ENCODE measurements around the gene CDCP1. TPM values are rescaled to one million over a fixed set of nuclear protein-coding genes. Genes with fewer than 3 reads are reported as not detected.

CDCP1 gene
- total RNA-seq, 5 donors from 2014 or later (not counting 1 experiment from before 2014, with no cell fraction given): 0.36 to 1.7 (median 0.55) TPM

DNA sequence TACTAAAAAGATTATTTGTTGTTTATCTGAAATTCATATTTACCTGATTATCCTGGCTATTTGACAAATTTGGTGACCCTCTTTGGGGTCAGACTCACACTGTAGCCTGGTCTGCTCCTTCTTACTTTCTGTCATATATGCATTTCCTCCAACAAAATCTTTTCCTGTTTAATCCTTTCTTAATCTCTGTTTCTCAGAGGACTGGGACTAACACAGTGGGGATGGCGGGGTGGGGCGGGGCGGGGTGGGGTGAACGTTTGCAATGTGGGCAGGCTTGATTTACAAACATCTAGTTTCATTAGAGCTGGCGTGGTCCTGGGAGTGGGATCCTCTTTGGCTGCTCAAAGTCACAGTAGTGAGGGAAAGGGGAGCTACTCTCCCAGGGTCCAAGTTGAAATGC, 35.3 kb upstream of the CDCP1 start:
- peaks cover 0 to 31% of the 10 kb centered on the region in 2 experiments for H3K27me3 ChIP-seq (replicated peaks in 1 of 2; ENCODE audit: control insufficient read depth in 2 of 2, extremely low read depth in 1 of 2, insufficient read depth in 2 of 2, low read length in 1 of 2)
- ATAC-seq (replicated peaks in 1 of 4) (no peak), DNase-seq (no peak)
- no peak overlapping the region for H3K4me3 ChIP-seq (ENCODE audit: control insufficient read depth in 1 of 2, extremely low read depth in 1 of 2, low read length in 1 of 2)
- no peaks in the 10 kb centered on the region for H3K36me3 ChIP-seq (ENCODE audit: control insufficient read depth in 2 of 2, extremely low read depth in 1 of 2, insufficient read depth in 1 of 2, low read length in 1 of 2)
- no peaks in the 10 kb centered on the region for H3K9me3 ChIP-seq
- no peaks in the 10 kb centered on the region for H3K36me3 Mint-ChIP-seq
- peaks cover 0 to 12% of the 10 kb centered on the region in 2 donors for H3K27me3 Mint-ChIP-seq
- no peak overlapping the region for H3K4me3 Mint-ChIP-seq
- peaks cover 0 to 7% (median 0%) of the 10 kb centered on the region in 3 donors for H3K4me1 Mint-ChIP-seq
- CTCF ChIA-PET: no interaction called here
- H3K27ac Mint-ChIP-seq: no peak overlapping the region
- no peaks in the 10 kb centered on the region for H3K9me3 Mint-ChIP-seq
- no peak overlapping the region for H3K27ac ChIP-seq (ENCODE audit: low read length)
- WGBS (ENCODE audit: insufficient coverage): 33% methylated on average over 1 of the region's 5 CpGs
- no peaks in the 10 kb centered on the region for H3K4me1 ChIP-seq (ENCODE audit: control insufficient read depth in 1 of 2, extremely low read depth in 1 of 2, insufficient read depth in 2 of 2, low read length in 2 of 2)
- POLR2A ChIA-PET: no interaction called here

DNA sequence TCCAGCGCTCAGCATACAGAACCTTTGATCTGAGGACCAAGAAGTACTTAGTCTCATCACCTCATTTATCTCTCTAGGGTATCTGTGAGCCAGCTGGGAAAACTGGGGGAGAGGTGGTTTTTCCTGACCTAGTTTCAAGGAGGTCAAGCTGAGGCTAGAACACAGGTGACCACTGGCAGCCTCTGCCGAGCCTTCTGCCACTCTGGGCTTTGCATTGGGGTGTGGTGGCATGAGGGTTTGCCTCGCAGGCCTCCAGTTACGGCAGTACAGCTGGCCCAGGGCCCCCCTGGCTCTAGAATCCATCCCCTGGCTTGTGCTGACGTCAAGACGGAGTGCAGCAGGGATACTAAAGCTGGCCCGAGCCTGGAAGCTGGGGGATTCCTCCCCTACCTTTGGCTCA, 34.7 kb upstream of the CDCP1 start:
- Mint-ChIP-seq H3K27me3 (peaks cover 0 to 12% of the 10 kb centered on the region in 2 donors), H3K4me3 (no peak overlapping the region), H3K27ac (no peak overlapping the region), H3K9me3 (no peaks in the 10 kb centered on the region), H3K4me1 (peaks cover 0 to 7% (median 0%) of the 10 kb centered on the region in 3 donors), H3K36me3 (no peaks in the 10 kb centered on the region)
- Histone ChIP-seq H3K27ac (ENCODE audit: low read length) (no peak overlapping the region), H3K36me3 (ENCODE audit: control insufficient read depth in 2 of 2, extremely low read depth in 1 of 2, insufficient read depth in 1 of 2, low read length in 1 of 2) (no peaks in the 10 kb centered on the region), H3K27me3 (replicated peaks in 1 of 2; ENCODE audit: control insufficient read depth in 2 of 2, extremely low read depth in 1 of 2, insufficient read depth in 2 of 2, low read length in 1 of 2) (peaks cover 0 to 33% of the 10 kb centered on the region in 2 experiments), H3K4me3 (ENCODE audit: control insufficient read depth in 1 of 2, extremely low read depth in 1 of 2, low read length in 1 of 2) (no peak overlapping the region), H3K4me1 (ENCODE audit: control insufficient read depth in 1 of 2, extremely low read depth in 1 of 2, insufficient read depth in 2 of 2, low read length in 2 of 2) (no peaks in the 10 kb centered on the region), H3K9me3 (no peaks in the 10 kb centered on the region)
- CTCF ChIA-PET: no interaction called here
- ATAC-seq (replicated peaks in 1 of 4) (no peak), DNase-seq (no peak)
- 65% methylated on average over 3 of the region's 7 CpGs for WGBS (ENCODE audit: insufficient coverage)
- POLR2A ChIA-PET: no interaction called here

DNA sequence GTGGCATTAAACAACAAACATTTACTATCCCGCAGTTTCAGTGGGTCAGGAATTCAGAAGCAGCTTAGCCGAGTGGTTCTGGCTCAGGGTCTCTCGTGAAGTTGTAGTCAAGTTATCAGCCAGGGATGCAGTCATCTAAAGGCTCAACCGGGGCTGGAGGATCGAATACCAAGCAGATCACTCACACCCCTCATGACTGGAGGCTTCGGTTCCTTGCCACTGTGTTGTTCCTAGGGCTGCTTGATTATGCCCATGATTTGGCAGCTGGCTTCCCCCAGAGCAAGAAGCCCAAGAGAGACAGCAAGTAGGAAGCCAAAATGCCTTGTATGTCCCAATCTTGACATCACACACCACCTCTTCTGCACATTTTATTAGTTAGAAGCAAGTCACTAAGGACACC, 33.9 kb upstream of the CDCP1 start:
- H3K4me3 ChIP-seq (ENCODE audit: control insufficient read depth in 1 of 2, extremely low read depth in 1 of 2, low read length in 1 of 2): no peak overlapping the region
- no peaks in the 10 kb centered on the region for H3K4me1 ChIP-seq (ENCODE audit: control insufficient read depth in 1 of 2, extremely low read depth in 1 of 2, insufficient read depth in 2 of 2, low read length in 2 of 2)
- H3K27ac ChIP-seq (ENCODE audit: low read length): no peak overlapping the region
- H3K27me3 Mint-ChIP-seq: peaks cover 0 to 9% of the 10 kb centered on the region in 2 donors
- CTCF ChIA-PET: no interaction called here
- H3K4me3 Mint-ChIP-seq: no peak overlapping the region
- peaks cover 0 to 7% (median 0%) of the 10 kb centered on the region in 3 donors for H3K4me1 Mint-ChIP-seq
- DNase-seq (no peak), ATAC-seq (replicated peaks in 1 of 4) (no peak)
- POLR2A ChIA-PET: no interaction called here
- WGBS (ENCODE audit: insufficient coverage): 89% methylated on average over 6 of the region's 6 CpGs
- H3K36me3 Mint-ChIP-seq: no peaks in the 10 kb centered on the region
- H3K9me3 Mint-ChIP-seq: no peaks in the 10 kb centered on the region
- H3K9me3 ChIP-seq: no peaks in the 10 kb centered on the region
- peaks cover 0 to 26% of the 10 kb centered on the region in 2 experiments for H3K27me3 ChIP-seq (replicated peaks in 1 of 2; ENCODE audit: control insufficient read depth in 2 of 2, extremely low read depth in 1 of 2, insufficient read depth in 2 of 2, low read length in 1 of 2)
- no peaks in the 10 kb centered on the region for H3K36me3 ChIP-seq (ENCODE audit: control insufficient read depth in 2 of 2, extremely low read depth in 1 of 2, insufficient read depth in 1 of 2, low read length in 1 of 2)
- no peak overlapping the region for H3K27ac Mint-ChIP-seq

DNA sequence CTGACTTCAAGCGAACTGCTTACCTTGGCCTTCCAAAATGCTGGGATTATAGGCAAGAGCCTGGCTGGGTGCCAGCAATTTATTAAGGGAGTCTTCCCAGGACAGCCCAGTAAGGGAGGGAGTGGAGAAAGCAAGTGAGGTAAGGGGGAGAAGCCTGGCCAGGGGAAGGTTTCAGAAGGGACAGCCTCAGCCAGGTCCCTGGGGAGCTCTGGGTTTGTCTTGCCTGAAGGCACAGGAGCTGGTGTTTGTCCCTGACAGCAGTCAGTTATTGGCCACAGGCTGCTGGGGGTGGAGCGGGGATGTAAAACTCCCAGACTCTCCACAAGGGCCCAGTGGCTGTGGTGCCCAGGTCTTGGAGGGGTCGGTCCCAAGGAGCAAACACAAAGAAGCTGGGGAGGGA, 33.0 kb upstream of the CDCP1 start:
- no peaks in the 10 kb centered on the region for H3K36me3 Mint-ChIP-seq
- Histone ChIP-seq H3K9me3 (no peaks in the 10 kb centered on the region), H3K4me1 (ENCODE audit: control insufficient read depth in 1 of 2, extremely low read depth in 1 of 2, insufficient read depth in 2 of 2, low read length in 2 of 2) (no peaks in the 10 kb centered on the region), H3K27me3 (replicated peaks in 1 of 2; ENCODE audit: control insufficient read depth in 2 of 2, extremely low read depth in 1 of 2, insufficient read depth in 2 of 2, low read length in 1 of 2) (peaks cover 0 to 30% of the 10 kb centered on the region in 2 experiments), H3K4me3 (ENCODE audit: control insufficient read depth in 1 of 2, extremely low read depth in 1 of 2, low read length in 1 of 2) (no peak overlapping the region), H3K36me3 (ENCODE audit: control insufficient read depth in 2 of 2, extremely low read depth in 1 of 2, insufficient read depth in 1 of 2, low read length in 1 of 2) (no peaks in the 10 kb centered on the region), H3K27ac (ENCODE audit: low read length) (no peak overlapping the region)
- H3K27ac Mint-ChIP-seq: no peak overlapping the region
- no peak overlapping the region for H3K4me3 Mint-ChIP-seq
- no peak for ATAC-seq (replicated peaks in 1 of 4)
- CTCF ChIA-PET: no interaction called here
- H3K27me3 Mint-ChIP-seq: peaks cover 0 to 8% of the 10 kb centered on the region in 2 donors
- WGBS (ENCODE audit: insufficient coverage): 92% methylated on average over 2 of the region's 3 CpGs
- POLR2A ChIA-PET: no interaction called here
- H3K9me3 Mint-ChIP-seq: no peaks in the 10 kb centered on the region
- DNase-seq: no peak
- H3K4me1 Mint-ChIP-seq: peaks cover 0 to 7% (median 0%) of the 10 kb centered on the region in 3 donors

DNA sequence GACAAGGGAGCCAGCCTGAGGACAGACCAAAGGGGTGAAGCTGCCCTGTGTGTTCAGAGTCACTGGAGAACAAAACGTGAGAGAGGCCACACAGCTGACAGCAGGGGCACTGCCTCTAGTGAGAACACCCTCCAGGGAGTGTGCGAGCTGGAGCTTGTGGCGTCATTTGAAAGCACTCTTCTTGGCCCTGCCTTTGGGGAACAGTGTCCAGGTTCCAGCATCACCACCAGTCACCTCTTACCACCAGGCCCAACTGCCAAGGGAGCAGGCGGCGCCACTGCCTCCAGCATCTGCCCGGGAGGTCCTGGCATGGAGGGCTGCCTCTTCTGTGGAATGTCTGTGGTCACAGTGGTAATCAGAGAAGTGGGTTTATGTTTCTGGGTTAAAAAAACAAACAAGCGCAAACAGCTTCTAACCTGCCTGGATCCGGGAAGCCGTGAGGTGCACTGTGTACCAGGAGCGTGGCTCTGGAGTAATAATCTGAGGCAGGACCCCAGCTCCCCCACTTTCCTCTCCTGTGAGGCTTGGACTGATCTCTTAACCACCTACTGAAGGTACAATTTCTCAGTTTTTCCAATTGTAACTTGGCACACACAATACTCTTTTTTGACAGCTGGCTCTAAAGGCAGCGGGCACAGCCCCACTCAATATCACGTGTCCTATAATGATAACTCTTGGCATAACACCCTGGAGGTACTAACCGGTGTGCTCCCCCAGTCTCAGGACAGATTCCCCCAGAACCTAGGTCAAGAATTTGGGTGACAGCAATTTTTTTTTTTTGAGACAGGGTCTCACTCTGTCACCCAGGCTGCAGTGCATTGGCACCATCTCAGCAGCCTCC, 32.2 kb upstream of the CDCP1 start:
- DNase-seq (no peak), ATAC-seq (replicated peaks in 1 of 4) (no peak)
- Histone ChIP-seq H3K27me3 (replicated peaks in 1 of 2; ENCODE audit: control insufficient read depth in 2 of 2, extremely low read depth in 1 of 2, insufficient read depth in 2 of 2, low read length in 1 of 2) (peaks cover 0 to 30% of the 10 kb centered on the region in 2 experiments), H3K4me1 (ENCODE audit: control insufficient read depth in 1 of 2, extremely low read depth in 1 of 2, insufficient read depth in 2 of 2, low read length in 2 of 2) (no peaks in the 10 kb centered on the region), H3K36me3 (ENCODE audit: control insufficient read depth in 2 of 2, extremely low read depth in 1 of 2, insufficient read depth in 1 of 2, low read length in 1 of 2) (no peaks in the 10 kb centered on the region), H3K27ac (ENCODE audit: low read length) (no peak overlapping the region), H3K4me3 (ENCODE audit: control insufficient read depth in 1 of 2, extremely low read depth in 1 of 2, low read length in 1 of 2) (no peak overlapping the region), H3K9me3 (no peaks in the 10 kb centered on the region)
- peaks cover 0 to 7% (median 0%) of the 10 kb centered on the region in 3 donors for H3K4me1 Mint-ChIP-seq
- peaks cover 0 to 10% of the 10 kb centered on the region in 2 donors for H3K27me3 Mint-ChIP-seq
- no peak overlapping the region for H3K27ac Mint-ChIP-seq
- no peak overlapping the region for H3K4me3 Mint-ChIP-seq
- ChIA-PET POLR2A (no interaction called here), CTCF (no interaction called here)
- WGBS (ENCODE audit: insufficient coverage): 80% methylated on average over 9 of the region's 13 CpGs
- no peaks in the 10 kb centered on the region for H3K9me3 Mint-ChIP-seq
- H3K36me3 Mint-ChIP-seq: no peaks in the 10 kb centered on the region

DNA sequence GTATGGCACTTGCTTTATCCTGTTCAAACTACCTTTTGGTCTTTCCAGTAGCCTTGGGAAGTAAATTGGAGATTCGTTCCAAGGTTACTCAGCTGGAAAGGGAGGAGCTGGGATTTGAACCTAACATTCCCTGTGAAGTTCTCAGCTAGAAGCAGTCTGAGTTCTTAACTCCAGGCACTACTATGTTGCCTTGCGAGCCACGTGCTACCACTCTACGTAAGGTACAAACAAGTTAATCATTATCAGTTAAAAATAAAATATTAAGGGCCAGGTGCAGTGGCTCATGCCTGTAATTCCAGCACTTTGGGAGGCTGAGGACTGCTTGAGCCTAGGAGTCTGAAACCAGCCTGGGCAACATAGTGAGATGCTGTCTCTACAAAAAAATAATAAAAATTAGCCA, 30.7 kb upstream of the CDCP1 start:
- no peak overlapping the region for H3K4me3 Mint-ChIP-seq
- Histone ChIP-seq H3K4me3 (ENCODE audit: control insufficient read depth in 1 of 2, extremely low read depth in 1 of 2, low read length in 1 of 2) (no peak overlapping the region), H3K27me3 (replicated peaks in 1 of 2; ENCODE audit: control insufficient read depth in 2 of 2, extremely low read depth in 1 of 2, insufficient read depth in 2 of 2, low read length in 1 of 2) (peaks cover 0 to 38% of the 10 kb centered on the region in 2 experiments), H3K27ac (ENCODE audit: low read length) (no peak overlapping the region), H3K36me3 (ENCODE audit: control insufficient read depth in 2 of 2, extremely low read depth in 1 of 2, insufficient read depth in 1 of 2, low read length in 1 of 2) (no peaks in the 10 kb centered on the region), H3K4me1 (ENCODE audit: control insufficient read depth in 1 of 2, extremely low read depth in 1 of 2, insufficient read depth in 2 of 2, low read length in 2 of 2) (no peaks in the 10 kb centered on the region), H3K9me3 (no peaks in the 10 kb centered on the region)
- no peaks in the 10 kb centered on the region for H3K4me1 Mint-ChIP-seq
- H3K27me3 Mint-ChIP-seq: peaks cover 0 to 11% of the 10 kb centered on the region in 2 donors
- H3K27ac Mint-ChIP-seq: no peak overlapping the region
- no peak for ATAC-seq (replicated peaks in 1 of 4)
- H3K36me3 Mint-ChIP-seq: no peaks in the 10 kb centered on the region
- DNase-seq: no peak
- WGBS (ENCODE audit: insufficient coverage): no CpG with 5 or more reads among the region's 4 CpGs
- CTCF ChIA-PET: interaction anchor here in 1 of 2 donors (0.7 kb wide), 1 partner anchor 31 kb away, joined by 4 read pairs; no protein-coding TSS in a partner anchor
- H3K9me3 Mint-ChIP-seq: no peaks in the 10 kb centered on the region
- POLR2A ChIA-PET: no interaction called here
